Measurements from ENCODE around the gene PRLR. TPM values are rescaled to one million over a fixed set of nuclear protein-coding genes. Genes with fewer than 3 reads are reported as not detected.
"Not testable (repeated sequence)": the region's sequence is repeated elsewhere in the genome, so short reads cannot be mapped to it uniquely, and the experiment has no call there.

PRLR gene
- total and polyA plus RNA-seq, 4 donors, result 1.4 to 13.7 (median 3.9) TPM

- not testable (repeated sequence) for H3K27me3 ChIP-seq (ENCODE audit: control insufficient read depth, insufficient read depth, low read length); DNase-seq (ENCODE audit: low read depth in 4 of 6, low spot score in 6 of 6); H3K9me3 ChIP-seq (ENCODE audit: control insufficient read depth, insufficient read depth, low read length); H3K27ac ChIP-seq (ENCODE audit: low read depth, low read length); H3K4me1 ChIP-seq (ENCODE audit: control insufficient read depth, insufficient read depth, low read length); H3K36me3 ChIP-seq (ENCODE audit: control insufficient read depth, insufficient read depth, low read length); H3K4me3 ChIP-seq (ENCODE audit: low read depth, low read length)
- WGBS (ENCODE audit: insufficient coverage), result 86% methylated on average over 1 of the region's 2 CpGs
Observed at GRCh38 chr5:35189801-35190200, 40.5 kb downstream of the PRLR start.

- Histone ChIP-seq H3K4me3 (ENCODE audit: low read depth, low read length) (no peak overlapping the region), H3K36me3 (ENCODE audit: control insufficient read depth, insufficient read depth, low read length) (no peaks in the 10 kb centered on the region), H3K27me3 (ENCODE audit: control insufficient read depth, insufficient read depth, low read length) (no peaks in the 10 kb centered on the region), H3K27ac (ENCODE audit: low read depth, low read length) (no peak overlapping the region), H3K4me1 (ENCODE audit: control insufficient read depth, insufficient read depth, low read length) (no peaks in the 10 kb centered on the region), H3K9me3 (ENCODE audit: control insufficient read depth, insufficient read depth, low read length) (no peaks in the 10 kb centered on the region)
- DNase-seq (ENCODE audit: low read depth in 4 of 6, low spot score in 6 of 6), result no peak
- WGBS (ENCODE audit: insufficient coverage), result 71% methylated on average over 8 of the region's 9 CpGs
Observed at GRCh38 chr5:35188031-35188457, 42.2 kb downstream of the PRLR start.

- not testable (repeated sequence) for H3K9me3 ChIP-seq (ENCODE audit: control insufficient read depth, insufficient read depth, low read length); H3K4me1 ChIP-seq (ENCODE audit: control insufficient read depth, insufficient read depth, low read length); DNase-seq (ENCODE audit: low read depth in 4 of 6, low spot score in 6 of 6); H3K27ac ChIP-seq (ENCODE audit: low read depth, low read length); H3K36me3 ChIP-seq (ENCODE audit: control insufficient read depth, insufficient read depth, low read length); H3K4me3 ChIP-seq (ENCODE audit: low read depth, low read length); H3K27me3 ChIP-seq (ENCODE audit: control insufficient read depth, insufficient read depth, low read length)
- no CpG with 5 or more reads among the region's 3 CpGs for WGBS (ENCODE audit: insufficient coverage)
Observed at GRCh38 chr5:35187621-35188020, 42.7 kb downstream of the PRLR start.

DNA sequence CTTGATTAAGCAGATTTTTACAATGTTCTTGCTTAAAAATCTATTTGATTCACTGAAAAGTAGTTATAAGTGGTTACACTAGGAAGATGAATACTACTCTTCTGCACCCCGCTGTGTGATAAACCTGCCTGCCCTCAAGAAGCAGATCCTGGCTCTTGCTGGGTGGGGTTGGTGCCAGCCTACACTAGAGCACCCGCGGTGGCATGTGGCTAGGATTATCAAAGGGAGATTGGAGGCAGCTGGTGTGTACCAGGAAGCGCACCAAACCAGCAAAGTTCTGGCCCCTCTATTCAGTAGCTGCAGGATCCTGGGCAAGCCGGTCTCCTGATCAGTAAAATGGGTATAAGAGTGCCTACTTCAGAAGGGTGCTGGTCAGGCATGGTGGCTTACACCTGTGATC lies 43.5 kb downstream of the PRLR start:
- 98% methylated on average over 5 of the region's 5 CpGs for WGBS (ENCODE audit: insufficient coverage)
- no peaks in the 10 kb centered on the region for H3K4me1 ChIP-seq (ENCODE audit: control insufficient read depth, insufficient read depth, low read length)

GRCh38 chr5:35185518-35185917 lies 44.8 kb downstream of the PRLR start:
- no peak for DNase-seq (ENCODE audit: low read depth in 4 of 6, low spot score in 6 of 6)
- no peaks in the 10 kb centered on the region for H3K27me3 ChIP-seq (ENCODE audit: control insufficient read depth, insufficient read depth, low read length)
- no peak overlapping the region for H3K27ac ChIP-seq (ENCODE audit: low read depth, low read length)
- WGBS (ENCODE audit: insufficient coverage), result 69% methylated on average over 3 of the region's 4 CpGs
- no peak overlapping the region for H3K4me3 ChIP-seq (ENCODE audit: low read depth, low read length)
- H3K36me3 ChIP-seq (ENCODE audit: control insufficient read depth, insufficient read depth, low read length), result no peaks in the 10 kb centered on the region
- H3K4me1 ChIP-seq (ENCODE audit: control insufficient read depth, insufficient read depth, low read length), result no peaks in the 10 kb centered on the region
- no peaks in the 10 kb centered on the region for H3K9me3 ChIP-seq (ENCODE audit: control insufficient read depth, insufficient read depth, low read length)

More for the DNA sequence above, 43.5 kb downstream of the PRLR start:
- H3K4me3 ChIP-seq (ENCODE audit: low read depth, low read length), result no peak overlapping the region
- no peak for DNase-seq (ENCODE audit: low read depth in 4 of 6, low spot score in 6 of 6)
- H3K27me3 ChIP-seq (ENCODE audit: control insufficient read depth, insufficient read depth, low read length), result no peaks in the 10 kb centered on the region
- H3K36me3 ChIP-seq (ENCODE audit: control insufficient read depth, insufficient read depth, low read length), result no peaks in the 10 kb centered on the region
- H3K27ac ChIP-seq (ENCODE audit: low read depth, low read length), result no peak overlapping the region
- no peaks in the 10 kb centered on the region for H3K9me3 ChIP-seq (ENCODE audit: control insufficient read depth, insufficient read depth, low read length)

GRCh38 chr5:35183556-35183955 lies 46.7 kb downstream of the PRLR start:
- no peak for DNase-seq (ENCODE audit: low read depth in 4 of 6, low spot score in 6 of 6)
- H3K27me3 ChIP-seq (ENCODE audit: control insufficient read depth, insufficient read depth, low read length), result no peaks in the 10 kb centered on the region
- H3K4me1 ChIP-seq (ENCODE audit: control insufficient read depth, insufficient read depth, low read length), result no peaks in the 10 kb centered on the region
- 83% methylated on average over 1 of the region's 1 CpG for WGBS (ENCODE audit: insufficient coverage)
- no peak overlapping the region for H3K4me3 ChIP-seq (ENCODE audit: low read depth, low read length)
- no peaks in the 10 kb centered on the region for H3K36me3 ChIP-seq (ENCODE audit: control insufficient read depth, insufficient read depth, low read length)
- H3K9me3 ChIP-seq (ENCODE audit: control insufficient read depth, insufficient read depth, low read length), result no peaks in the 10 kb centered on the region
- no peak overlapping the region for H3K27ac ChIP-seq (ENCODE audit: low read depth, low read length)

- DNase-seq (ENCODE audit: low read depth in 4 of 6, low spot score in 6 of 6), result peak in 2 of 6 donors; percentile 47 to 48
- H3K4me1 ChIP-seq (ENCODE audit: control insufficient read depth, insufficient read depth, low read length), result no peaks in the 10 kb centered on the region
- 36% methylated on average over 3 of the region's 7 CpGs for WGBS (ENCODE audit: insufficient coverage)
Observed at GRCh38 chr5:35182910-35183535, 47.3 kb downstream of the PRLR start.

GRCh38 chr5:35182486-35182885 lies 47.8 kb downstream of the PRLR start:
- Histone ChIP-seq H3K36me3 (ENCODE audit: control insufficient read depth, insufficient read depth, low read length) (no peaks in the 10 kb centered on the region), H3K27me3 (ENCODE audit: control insufficient read depth, insufficient read depth, low read length) (no peaks in the 10 kb centered on the region), H3K4me3 (ENCODE audit: low read depth, low read length) (no peak overlapping the region), H3K9me3 (ENCODE audit: control insufficient read depth, insufficient read depth, low read length) (no peaks in the 10 kb centered on the region), H3K4me1 (ENCODE audit: control insufficient read depth, insufficient read depth, low read length) (no peaks in the 10 kb centered on the region), H3K27ac (ENCODE audit: low read depth, low read length) (no peak overlapping the region)
- WGBS (ENCODE audit: insufficient coverage), result no CpG with 5 or more reads among the region's 1 CpG
- DNase-seq (ENCODE audit: low read depth in 4 of 6, low spot score in 6 of 6), result peak in 1 of 6 donors; percentile 71

More at GRCh38 chr5:35182910-35183535, 47.3 kb downstream of the PRLR start:
- Histone ChIP-seq H3K27me3 (ENCODE audit: control insufficient read depth, insufficient read depth, low read length) (no peaks in the 10 kb centered on the region), H3K27ac (ENCODE audit: low read depth, low read length) (no peak overlapping the region), H3K4me3 (ENCODE audit: low read depth, low read length) (no peak overlapping the region), H3K9me3 (ENCODE audit: control insufficient read depth, insufficient read depth, low read length) (no peaks in the 10 kb centered on the region), H3K36me3 (ENCODE audit: control insufficient read depth, insufficient read depth, low read length) (no peaks in the 10 kb centered on the region)

- H3K4me3 ChIP-seq (ENCODE audit: low read depth, low read length), result no peak overlapping the region
- no peak for DNase-seq (ENCODE audit: low read depth in 4 of 6, low spot score in 6 of 6)
- no peaks in the 10 kb centered on the region for H3K36me3 ChIP-seq (ENCODE audit: control insufficient read depth, insufficient read depth, low read length)
- no peaks in the 10 kb centered on the region for H3K4me1 ChIP-seq (ENCODE audit: control insufficient read depth, insufficient read depth, low read length)
- no peaks in the 10 kb centered on the region for H3K9me3 ChIP-seq (ENCODE audit: control insufficient read depth, insufficient read depth, low read length)
- WGBS (ENCODE audit: insufficient coverage), result 83% methylated on average over 7 of the region's 7 CpGs
- H3K27me3 ChIP-seq (ENCODE audit: control insufficient read depth, insufficient read depth, low read length), result peaks cover under 1% of the 10 kb centered on the region
- H3K27ac ChIP-seq (ENCODE audit: low read depth, low read length), result no peak overlapping the region
Observed at GRCh38 chr5:35180046-35180445, 50.2 kb downstream of the PRLR start.

DNA sequence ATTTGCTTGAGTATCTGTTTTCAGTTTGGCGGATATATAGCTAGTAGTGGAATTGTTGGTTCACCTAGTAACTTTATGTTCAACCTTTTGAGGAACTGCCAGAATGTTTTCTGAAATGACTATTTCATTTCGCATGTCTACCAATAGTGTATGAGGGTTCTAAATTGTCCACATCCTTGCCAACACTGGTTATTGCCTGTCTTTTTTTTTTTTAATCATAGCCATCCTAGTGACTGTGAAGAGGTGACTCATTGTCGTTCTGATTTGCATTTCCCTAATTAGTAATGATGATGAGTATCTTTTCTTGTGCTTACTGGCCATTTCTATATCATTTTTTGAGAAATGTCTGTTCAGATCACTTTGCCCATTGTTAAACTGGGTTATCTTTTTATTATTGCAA lies 52.5 kb downstream of the PRLR start:
- Histone ChIP-seq H3K4me1 (ENCODE audit: control insufficient read depth, insufficient read depth, low read length) (no peaks in the 10 kb centered on the region), H3K4me3 (ENCODE audit: low read depth, low read length) (no peak overlapping the region), H3K27ac (ENCODE audit: low read depth, low read length) (no peak overlapping the region), H3K36me3 (ENCODE audit: control insufficient read depth, insufficient read depth, low read length) (no peaks in the 10 kb centered on the region), H3K27me3 (ENCODE audit: control insufficient read depth, insufficient read depth, low read length) (peaks cover 2% of the 10 kb centered on the region), H3K9me3 (ENCODE audit: control insufficient read depth, insufficient read depth, low read length) (no peaks in the 10 kb centered on the region)
- no CpG with 5 or more reads among the region's 3 CpGs for WGBS (ENCODE audit: insufficient coverage)
- DNase-seq (ENCODE audit: low read depth in 4 of 6, low spot score in 6 of 6), result no peak
